IMR-90 (cell line): ENCODE data around the gene DOK4. TPM values are rescaled to one million over a fixed set of nuclear protein-coding genes. Genes with fewer than 3 reads are reported as not detected.

Experiments
- ATAC-seq: fragments of 200-7000 bp; cut with Tn5 transposase; 2 replicates; pipeline ENCODE4 v1.9.1; 2020; ENCODE audit warnings: low read depth, mild to moderate bottlenecking, moderate library complexity
- BruUV-seq: library from RNA; stranded (reverse); fragments of 400-500 nt; replicated peaks from 2 replicates; lab custom pipeline; 2021; lab: Mats Ljungman, UMichigan
- CTCF ChIA-PET: fragments of 300-600 bp; formaldehyde crosslinking; extraction: SDS; loops from one replicate; lab custom pipeline; 2021; ENCODE audit warnings: antibody characterized with exemption; lab: Yijun Ruan, JAX
- POLR2A ChIA-PET: fragments of 300-600 bp; sonication (Branson Sonifier 250); formaldehyde crosslinking; loops from one replicate; lab custom pipeline; 2022; ENCODE audit warnings: antibody characterized with exemption; ENCODE audit not compliant: unreplicated experiment; lab: Charles Lee
- DNase-seq: peaks from one replicate; pipeline ENCODE4 v3.0.0; 2013
- H2AFZ ChIP-seq: replicated peaks from 2 replicates; pipeline ENCODE3; 2013; ENCODE audit warnings: low read length, mild to moderate bottlenecking; ENCODE audit not compliant: poor library complexity
- H2AK5ac ChIP-seq: 2 replicates; pipeline ENCODE4 v1.6.1; 2013; ENCODE audit warnings: low read depth, low read length, inconsistent platforms
- H2AK9ac ChIP-seq: replicated peaks from 2 replicates; pipeline ENCODE3; 2013; ENCODE audit warnings: mild to moderate bottlenecking, low read depth, low read length, moderate library complexity; ENCODE audit not compliant: poor library complexity
- H2BK120ac ChIP-seq: 2 replicates; pipeline ENCODE4 v1.6.1; 2013; ENCODE audit warnings: low read depth, low read length, inconsistent platforms
- H2BK15ac ChIP-seq: 3 replicates; pipeline ENCODE4 v1.6.1; 2013; ENCODE audit warnings: low read depth, low read length, inconsistent platforms
- H2BK20ac ChIP-seq: 2 replicates; pipeline ENCODE4 v1.6.1; 2013; ENCODE audit warnings: low read depth, mild to moderate bottlenecking, inconsistent platforms, low read length, moderate library complexity
- H2BK5ac ChIP-seq: 2 replicates; pipeline ENCODE4 v1.6.1; 2013; ENCODE audit warnings: mild to moderate bottlenecking, low read depth, low read length, inconsistent platforms; ENCODE audit not compliant: poor library complexity, severe bottlenecking
- H3K14ac ChIP-seq: replicated peaks from 2 replicates; pipeline ENCODE4 v1.6.1; 2013; ENCODE audit warnings: low read depth, low read length, inconsistent platforms
- H3K18ac ChIP-seq: 2 replicates; pipeline ENCODE4 v1.6.1; 2013; ENCODE audit warnings: low read depth, low read length, control low read depth
- H3K23ac ChIP-seq: 2 replicates; pipeline ENCODE4 v1.6.1; 2013; ENCODE audit warnings: low read depth, low read length, inconsistent platforms
- H3K27ac ChIP-seq: 2 replicates; pipeline ENCODE4 v1.5.1; 2013; ENCODE audit warnings: mild to moderate bottlenecking, control low read depth, low read length; ENCODE audit not compliant: insufficient read depth
- H3K27me3 ChIP-seq: 2 replicates; pipeline ENCODE4 v1.6.1; 2013; ENCODE audit warnings: low read length; ENCODE audit not compliant: control insufficient read depth, insufficient read depth
- H3K36me3 ChIP-seq: 2 replicates; pipeline ENCODE4 v1.6.1; 2013; ENCODE audit warnings: low read length, mixed read lengths; ENCODE audit not compliant: control insufficient read depth, insufficient read depth
- H3K4ac ChIP-seq: 2 replicates; pipeline ENCODE4 v1.6.1; 2013; ENCODE audit warnings: low read depth, low read length, inconsistent platforms
- H3K4me1 ChIP-seq: 2 replicates; pipeline ENCODE4 v1.6.1; 2013; ENCODE audit warnings: low read length, mixed read lengths; ENCODE audit not compliant: control insufficient read depth, insufficient read depth
- H3K4me2 ChIP-seq: 2 replicates; pipeline ENCODE4 v1.6.1; 2013; ENCODE audit warnings: low read depth, mild to moderate bottlenecking, control low read depth, low read length, moderate library complexity
- H3K4me3 ChIP-seq: 2 replicates; pipeline ENCODE4 v1.5.1; 2013; ENCODE audit warnings: low read depth, mild to moderate bottlenecking, control low read depth, low read length, moderate library complexity; ENCODE audit not compliant: insufficient read depth
- H3K56ac ChIP-seq: 2 replicates; pipeline ENCODE4 v1.6.1; 2013; ENCODE audit warnings: low read length, inconsistent platforms; ENCODE audit not compliant: insufficient read depth; ENCODE audit errors: extremely low read depth
- H3K79me1 ChIP-seq, 2 experiments: 2 replicates each; pipeline ENCODE4 v1.6.1; 2013; ENCODE audit warnings: low read length in 2 of 2, inconsistent platforms in 1 of 2, low read depth in 1 of 2
- H3K9ac ChIP-seq: 2 replicates; pipeline ENCODE4 v1.6.1; 2013; ENCODE audit warnings: low read depth, low read length, control low read depth
- H3K9me1 ChIP-seq: 2 replicates; pipeline ENCODE4 v1.6.1; 2013; ENCODE audit warnings: low read length, inconsistent platforms; ENCODE audit not compliant: insufficient read depth
- H3K9me3 ChIP-seq: 2 replicates; pipeline ENCODE4 v1.6.1; 2013; ENCODE audit warnings: low read length; ENCODE audit not compliant: control insufficient read depth, insufficient read depth
- H4K20me1 ChIP-seq: 2 replicates; pipeline ENCODE4 v1.6.1; 2013; ENCODE audit warnings: low read length, inconsistent platforms; ENCODE audit not compliant: insufficient read depth
- H4K5ac ChIP-seq: 2 replicates; pipeline ENCODE4 v1.6.1; 2013; ENCODE audit warnings: mild to moderate bottlenecking, low read depth, low read length, control low read depth
- H4K8ac ChIP-seq, 2 experiments: 2 replicates each; pipeline ENCODE4 v1.6.1; 2013; ENCODE audit warnings: low read depth in 2 of 2, low read length in 2 of 2, control low read depth in 1 of 2, inconsistent platforms in 1 of 2
- H4K91ac ChIP-seq: 2 replicates; pipeline ENCODE4 v1.6.1; 2013; ENCODE audit warnings: low read depth, low read length, inconsistent platforms; ENCODE audit not compliant: insufficient read depth
- CEBPB ChIP-seq: IDR thresholded peaks from 2 replicates; pipeline ENCODE4 v1.6.1; 2012; ENCODE audit warnings: low read depth, low read length, improper control_type of control experiment
- ELK1 ChIP-seq: fragments of 150-350 bp; IDR thresholded peaks from 2 replicates; pipeline ENCODE4 v1.6.1; 2016; ENCODE audit warnings: low read depth, mild to moderate bottlenecking, low read length, moderate library complexity, borderline replicate concordance
- MAZ ChIP-seq: IDR thresholded peaks from 2 replicates; pipeline ENCODE4 v1.6.1; 2012; ENCODE audit warnings: low read depth, mild to moderate bottlenecking, low read length, improper control_type of control experiment, moderate library complexity, borderline replicate concordance
- NFE2L2 ChIP-seq: fragments of 150-350 bp; IDR thresholded peaks from 2 replicates; pipeline ENCODE4 v1.6.1; 2016; ENCODE audit warnings: low read depth, mild to moderate bottlenecking, low read length
- POLR2A ChIP-seq: IDR thresholded peaks from 2 replicates; pipeline ENCODE4 v1.6.1; 2012; ENCODE audit warnings: mild to moderate bottlenecking, low read depth, low read length
- RFX5 ChIP-seq: IDR thresholded peaks from 2 replicates; pipeline ENCODE4 v1.8.0; 2012; ENCODE audit warnings: low read depth, mild to moderate bottlenecking, low read length, moderate library complexity
- SMC3 ChIP-seq: fragments of 150-350 bp; IDR thresholded peaks from 2 replicates; pipeline ENCODE4 v1.6.1; 2016; ENCODE audit warnings: low read depth, mild to moderate bottlenecking, antibody characterized with exemption, low read length, moderate library complexity
- USF2 ChIP-seq: fragments of 150-350 bp; IDR thresholded peaks from 2 replicates; pipeline ENCODE4 v1.6.1; 2017; ENCODE audit warnings: mild to moderate bottlenecking, antibody characterized with exemption, low read length, low read depth
- WGBS, 2 experiments: methylation state at CpG; one replicate each; pipeline versions ENCODE4 v1.1.5 to v1.1.7; 2013; ENCODE audit warnings: missing lambda C conversion rate in 2 of 2; ENCODE audit not compliant: insufficient read length in 1 of 2; ENCODE audit errors: extremely low coverage in 2 of 2; 5-methylcytosine and 5-hydroxymethylcytosine counted together
- dilution Hi-C: fragments of 300-500 bp; cut with HindIII; formaldehyde crosslinking; loops from one replicate; pipeline ENCODE4 v1.14.3; 2018; ENCODE audit warnings: low sequenced_read_pairs; ENCODE audit not compliant: unreplicated experiment
- in situ Hi-C: fragments of 300-500 bp; cut with MboI; formaldehyde crosslinking; loops from 3 replicates; pipeline ENCODE4 v1.14.3; 2019; ENCODE audit warnings: low sequenced_read_pairs, inconsistent platforms, mixed read lengths
- intact Hi-C: fragments of 100-400 bp; cut with micrococcal nuclease; formaldehyde crosslinking; loops from 2 replicates; pipeline ENCODE4 v1.10.0; 2022
- polyA plus RNA-seq, 3 experiments: library from polyadenylated mRNA; depleted of rRNA; stranded (reverse); fragments of >200 nt; gene quantifications; 2 replicates each; pipeline ENCODE4 v1.2.3, GENCODE V29; 2012; ENCODE audit warnings: low replicate concordance in 1 of 3
- total RNA-seq: library from RNA; depleted of rRNA; stranded (reverse); fragments of >200 nt; gene quantifications from 2 replicates; pipeline ENCODE4 v1.2.3, GENCODE V29; 2012

The DOK4 gene
- total and polyA plus RNA-seq, 2 of the 4 experiments (the other 2 are of a cell fraction), result 22.0 to 25.9 TPM

- Histone ChIP-seq H4K8ac (no peak overlapping the region), H2AFZ (no peak overlapping the region), H4K91ac (no peak overlapping the region), H3K4me1 (no peaks in the 10 kb centered on the region; the same call in 1 of the 2 replicates), H3K4me2 (no peak overlapping the region), H3K9ac (no peak overlapping the region), H3K23ac (no peak overlapping the region), H3K14ac (no peak overlapping the region), H3K56ac (no peak overlapping the region), H2BK15ac (no peak overlapping the region), H3K4ac (no peak overlapping the region), H4K20me1 (0 out of 2 replicates have a peak, but pooled peaks cover 12% of the 10 kb centered on the region), H4K5ac (no peak overlapping the region), H3K9me3 (no peaks in the 10 kb centered on the region), H2AK9ac (no peak overlapping the region), H2BK5ac (no peak overlapping the region), H3K27ac (no peak overlapping the region), H3K9me1 (no peaks in the 10 kb centered on the region), H2BK120ac (no peak overlapping the region), H3K27me3 (no peaks in the 10 kb centered on the region), H2AK5ac (no peak overlapping the region), H3K79me1 (peaks cover 9 to 27% of the 10 kb centered on the region in 2 experiments), H3K4me3 (no peak overlapping the region), H3K36me3 (peaks cover 65% of the 10 kb centered on the region), H3K18ac (no peak overlapping the region), H2BK20ac (no peak overlapping the region)
- 90% methylated on average over 5 of the region's 9 CpGs; no CpG with 5 or more reads in 1 of the 2 experiments for WGBS, 2 experiments
- DNase-seq (no peak), ATAC-seq (no peak)
- BruUV-seq, result no TSS peak
- dilution Hi-C loops (no loop called here), intact Hi-C loops (no loop called here), in situ Hi-C loops (no loop called here)
- POLR2A ChIA-PET, result no interaction called here
- TF ChIP-seq RFX5, result no peak
- no peak for TF ChIP-seq POLR2A
- TF ChIP-seq CEBPB, result no peak
- no peak for TF ChIP-seq SMC3
- no peak for TF ChIP-seq MAZ
- TF ChIP-seq NFE2L2, result no peak
- no peak for TF ChIP-seq ELK1
- TF ChIP-seq USF2, result no peak
- CTCF ChIA-PET, result no interaction called here
Measured at GRCh38 chr16:57469917-57470470, 16.3 kb downstream of the DOK4 start.
